SK-N-MC (cell line): Measurements from ENCODE around the gene BRD9.
"Not testable (repeated sequence)": the region's sequence is repeated elsewhere in the genome, so short reads cannot be mapped to it uniquely, and the experiment has no call there.

Source experiments
- DNase-seq: peaks from one replicate; pipeline ENCODE4 v3.0.0-alpha.2; 2011; ENCODE audit warnings: low read depth, low spot score
- H3K27ac ChIP-seq: fragments of 200-600 bp; sonication (generic); 2 replicates; pipeline ENCODE4 v1.5.1; 2016; ENCODE audit warnings: mixed run types
- H3K36me3 ChIP-seq: fragments of 200-600 bp; sonication (generic); 2 replicates; pipeline ENCODE4 v1.6.1; 2017; ENCODE audit warnings: antibody characterized with exemption, low read length, mixed read lengths; ENCODE audit not compliant: insufficient read depth
- H3K4me3 ChIP-seq: fragments of 200-600 bp; sonication (generic); 2 replicates; pipeline ENCODE4 v1.5.1; 2016
- H3K9ac ChIP-seq: fragments of 200-600 bp; sonication (generic); 2 replicates; pipeline ENCODE4 v1.8.0; 2017; ENCODE audit warnings: mixed run types, mixed read lengths; ENCODE audit not compliant: insufficient read length
- H3K9me3 ChIP-seq: fragments of 200-600 bp; sonication (generic); 2 replicates; pipeline ENCODE4 v1.6.1; 2017; ENCODE audit warnings: low read depth, mild to moderate bottlenecking, antibody characterized with exemption, low read length, moderate library complexity, mixed read lengths
- EZH2 ChIP-seq: fragments of 200-600 bp; sonication (generic); IDR thresholded peaks from one replicate; pipeline ENCODE4 v1.6.1; 2017; ENCODE audit warnings: antibody characterized with exemption
- FOXP2 ChIP-seq: optimal IDR thresholded peaks from 2 replicates; pipeline ENCODE3; 2011; ENCODE audit warnings: mild to moderate bottlenecking, moderate library complexity; ENCODE audit not compliant: insufficient read depth; ENCODE audit errors: extremely low read length, control extremely low read depth
- POLR2AphosphoS5 ChIP-seq: IDR thresholded peaks from 2 replicates; pipeline ENCODE4 v1.6.1; 2012; ENCODE audit warnings: mild to moderate bottlenecking, low read depth, low read length, borderline replicate concordance

Gene BRD9

DNA sequence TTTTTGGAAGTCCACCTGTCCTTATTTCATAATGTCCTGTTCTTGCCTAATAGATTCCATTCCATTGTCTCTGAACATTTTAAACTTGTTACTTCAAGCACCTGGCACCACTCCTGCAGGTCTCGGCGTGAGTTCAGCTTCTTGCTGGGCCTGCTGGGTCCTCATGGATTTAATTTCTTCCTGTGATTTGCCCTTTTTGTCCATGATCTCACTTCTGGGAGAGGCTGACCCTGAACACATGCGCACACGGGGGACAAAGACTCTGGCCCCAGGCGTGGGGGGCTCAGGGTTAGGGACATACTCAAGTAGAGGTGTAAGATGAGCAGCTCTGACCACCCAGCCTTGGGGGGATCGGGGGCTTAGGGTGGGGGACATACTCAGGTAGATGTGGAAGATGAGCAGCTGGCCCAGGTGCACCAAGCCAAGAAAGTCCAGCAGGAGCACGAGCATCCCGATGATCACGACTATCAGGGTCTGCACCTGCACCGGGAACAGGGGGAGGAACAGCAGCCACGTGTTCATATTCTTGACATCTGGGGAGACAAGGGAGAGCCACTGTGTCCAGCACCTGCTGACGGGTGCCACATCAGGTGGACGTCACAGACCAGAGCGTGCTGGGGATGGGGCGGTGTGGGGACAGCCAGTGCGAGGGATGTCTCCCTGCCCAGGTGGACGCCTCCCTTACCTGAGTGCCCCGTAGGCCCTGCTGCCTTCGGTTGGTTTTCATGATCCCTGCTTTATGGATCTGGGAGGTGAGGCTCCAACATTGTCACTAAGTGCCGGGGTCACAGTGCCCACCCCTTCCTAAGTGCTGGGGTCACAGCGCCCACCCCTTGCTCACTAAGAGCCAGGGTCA, 52.3 kb downstream of the BRD9 start:
- H3K27ac ChIP-seq, H3K9ac ChIP-seq, H3K4me3 ChIP-seq, H3K36me3 ChIP-seq, DNase-seq, H3K9me3 ChIP-seq: not testable (repeated sequence)

GRCh38 chr5:838431-838851, 54.2 kb downstream of the BRD9 start:
- H3K9ac ChIP-seq, H3K4me3 ChIP-seq, H3K36me3 ChIP-seq, DNase-seq, H3K9me3 ChIP-seq, H3K27ac ChIP-seq: not testable (repeated sequence)

GRCh38 chr5:837621-838121, 54.9 kb downstream of the BRD9 start:
- not testable (repeated sequence) for H3K9ac ChIP-seq, H3K9me3 ChIP-seq, DNase-seq, H3K36me3 ChIP-seq, H3K27ac ChIP-seq, H3K4me3 ChIP-seq

GRCh38 chr5:835933-836612, 56.5 kb downstream of the BRD9 start:
- not testable (repeated sequence) for H3K9me3 ChIP-seq, H3K4me3 ChIP-seq, H3K36me3 ChIP-seq, H3K27ac ChIP-seq, H3K9ac ChIP-seq, DNase-seq

GRCh38 chr5:834013-834412, 58.6 kb downstream of the BRD9 start:
- H3K4me3 ChIP-seq, H3K27ac ChIP-seq, H3K36me3 ChIP-seq, H3K9me3 ChIP-seq, DNase-seq, H3K9ac ChIP-seq: not testable (repeated sequence)

GRCh38 chr5:828194-828593, 64.4 kb downstream of the BRD9 start:
- not testable (repeated sequence) for H3K27ac ChIP-seq, H3K9ac ChIP-seq, H3K36me3 ChIP-seq, DNase-seq, H3K9me3 ChIP-seq, H3K4me3 ChIP-seq

DNA sequence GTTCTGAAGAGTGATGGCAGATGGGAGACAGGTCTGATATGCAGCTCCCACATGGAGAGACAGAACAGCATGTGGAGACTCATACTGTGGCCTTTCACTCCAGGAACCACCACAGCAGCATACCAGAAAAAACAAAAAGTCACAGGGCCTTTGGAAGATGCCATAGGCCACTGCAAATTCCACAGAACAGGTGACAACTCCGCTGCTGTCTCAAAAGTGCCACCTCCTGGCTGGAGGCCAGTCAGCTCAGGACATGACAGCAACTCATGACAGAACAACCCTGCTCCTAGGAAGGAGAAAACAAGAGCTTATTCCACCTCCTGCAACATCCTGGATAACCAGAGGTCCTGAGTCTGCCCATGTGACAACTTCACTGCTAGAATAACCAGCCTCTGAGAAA, 67.1 kb downstream of the BRD9 start:
- H3K9ac ChIP-seq, H3K9me3 ChIP-seq, H3K27ac ChIP-seq, H3K4me3 ChIP-seq, H3K36me3 ChIP-seq, DNase-seq: not testable (repeated sequence)

- H3K9me3 ChIP-seq, result no peaks in the 10 kb centered on the region
- H3K27ac ChIP-seq, result no peak overlapping the region
- H3K36me3 ChIP-seq, result no peaks in the 10 kb centered on the region
- H3K9ac ChIP-seq, result no peak overlapping the region
- DNase-seq, result no peak
- TF ChIP-seq POLR2AphosphoS5 (no peak), EZH2 (no peak), FOXP2 (no peak)
- H3K4me3 ChIP-seq, result no peak overlapping the region
Observed at GRCh38 chr5:821504-821903, 71.1 kb downstream of the BRD9 start.

DNA sequence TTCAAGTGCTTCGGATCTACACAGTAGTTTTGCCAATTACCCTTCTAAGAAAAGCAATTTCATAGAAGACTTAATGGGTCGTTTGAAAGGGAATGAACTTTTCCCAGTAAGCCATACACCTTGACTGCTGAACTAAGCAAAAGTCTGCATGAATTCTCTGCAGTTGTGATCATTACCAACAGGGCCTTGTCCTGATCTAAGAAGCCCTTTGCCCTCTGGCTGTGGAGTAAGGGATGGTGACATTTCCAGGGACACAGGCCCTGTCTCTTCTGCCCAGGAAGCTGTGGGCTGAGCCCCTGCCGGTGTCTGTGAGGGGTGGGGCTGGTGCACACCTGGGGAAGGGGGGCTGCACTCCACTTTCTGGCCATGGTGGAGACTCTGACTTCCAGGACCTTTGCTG, 72.4 kb downstream of the BRD9 start:
- Histone ChIP-seq H3K9me3 (no peaks in the 10 kb centered on the region), H3K36me3 (no peaks in the 10 kb centered on the region), H3K9ac (no peak overlapping the region), H3K4me3 (no peak overlapping the region), H3K27ac (no peak overlapping the region)
- DNase-seq, result no peak
- TF ChIP-seq POLR2AphosphoS5, result no peak
- no peak for TF ChIP-seq FOXP2
- no peak for TF ChIP-seq EZH2

GRCh38 chr5:819078-819477, 73.5 kb downstream of the BRD9 start:
- Histone ChIP-seq H3K9me3 (no peaks in the 10 kb centered on the region), H3K4me3 (no peak overlapping the region), H3K9ac (no peak overlapping the region), H3K27ac (no peak overlapping the region), H3K36me3 (no peaks in the 10 kb centered on the region)
- DNase-seq, result no peak
- TF ChIP-seq EZH2, result no peak
- TF ChIP-seq POLR2AphosphoS5, result no peak
- no peak for TF ChIP-seq FOXP2
